Measurements from ENCODE around the gene KPNA3.

Gene KPNA3

GRCh38 chr13:49681842-49682435, 110.5 kb downstream of the KPNA3 start:
- H3K9me3 Mint-ChIP-seq: no peaks in the 10 kb centered on the region
- peaks cover 28% of the 10 kb centered on the region for H3K4me1 Mint-ChIP-seq
- H3K27ac Mint-ChIP-seq: no peak overlapping the region
- H3K36me3 Mint-ChIP-seq: peaks cover 5% of the 10 kb centered on the region
- H3K4me3 Mint-ChIP-seq: no peak overlapping the region
- H3K27me3 Mint-ChIP-seq: no peaks in the 10 kb centered on the region

- no peaks in the 10 kb centered on the region for H3K27me3 Mint-ChIP-seq
- no peak overlapping the region for H3K4me3 Mint-ChIP-seq
- peaks cover 6% of the 10 kb centered on the region for H3K36me3 Mint-ChIP-seq
- peaks cover 14% of the 10 kb centered on the region for H3K4me1 Mint-ChIP-seq
- no peaks in the 10 kb centered on the region for H3K9me3 Mint-ChIP-seq
- no peak overlapping the region for H3K27ac Mint-ChIP-seq
Measured at GRCh38 chr13:49679246-49679645, 113.2 kb downstream of the KPNA3 start.

DNA sequence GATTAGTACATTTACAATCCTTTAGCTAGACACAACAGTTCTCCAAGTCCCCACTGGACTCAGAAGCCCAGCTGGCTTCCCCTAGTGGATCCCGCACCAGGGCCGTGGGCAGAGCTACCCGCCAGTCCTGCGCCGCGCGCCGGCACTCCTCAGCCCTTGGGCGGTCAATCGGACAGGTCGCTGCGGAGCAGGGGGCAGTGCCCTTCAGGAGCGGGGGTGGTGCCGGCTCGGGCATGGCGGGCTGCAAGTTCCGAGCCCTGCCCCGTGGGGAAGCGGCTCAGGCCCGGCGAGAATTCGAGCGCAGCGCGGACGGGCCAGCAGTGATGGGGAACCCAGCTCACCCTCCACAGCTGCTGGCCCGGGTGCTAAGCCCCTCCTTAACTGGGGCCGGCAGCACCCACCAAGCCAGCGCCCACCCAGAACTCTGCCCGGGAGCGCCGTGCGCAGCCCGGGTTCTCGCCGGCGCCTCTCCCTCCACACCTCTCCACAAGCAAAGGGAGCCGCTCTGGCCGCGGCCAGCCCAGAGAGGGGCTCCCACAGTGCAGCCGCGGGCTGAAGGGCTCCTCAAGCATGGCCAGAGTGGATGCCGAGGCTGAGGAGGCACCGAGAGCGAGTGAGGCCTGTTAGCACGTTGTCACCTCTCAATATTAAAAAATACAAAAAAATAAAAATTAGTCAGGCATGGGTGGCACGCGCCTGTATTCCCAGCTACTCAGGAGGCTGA, 114.1 kb downstream of the KPNA3 start:
- Mint-ChIP-seq H3K36me3 (peaks cover 6% of the 10 kb centered on the region), H3K9me3 (no peaks in the 10 kb centered on the region), H3K27me3 (no peaks in the 10 kb centered on the region), H3K4me1 (peaks cover 8% of the 10 kb centered on the region), H3K27ac (no peak overlapping the region), H3K4me3 (no peak overlapping the region)

DNA sequence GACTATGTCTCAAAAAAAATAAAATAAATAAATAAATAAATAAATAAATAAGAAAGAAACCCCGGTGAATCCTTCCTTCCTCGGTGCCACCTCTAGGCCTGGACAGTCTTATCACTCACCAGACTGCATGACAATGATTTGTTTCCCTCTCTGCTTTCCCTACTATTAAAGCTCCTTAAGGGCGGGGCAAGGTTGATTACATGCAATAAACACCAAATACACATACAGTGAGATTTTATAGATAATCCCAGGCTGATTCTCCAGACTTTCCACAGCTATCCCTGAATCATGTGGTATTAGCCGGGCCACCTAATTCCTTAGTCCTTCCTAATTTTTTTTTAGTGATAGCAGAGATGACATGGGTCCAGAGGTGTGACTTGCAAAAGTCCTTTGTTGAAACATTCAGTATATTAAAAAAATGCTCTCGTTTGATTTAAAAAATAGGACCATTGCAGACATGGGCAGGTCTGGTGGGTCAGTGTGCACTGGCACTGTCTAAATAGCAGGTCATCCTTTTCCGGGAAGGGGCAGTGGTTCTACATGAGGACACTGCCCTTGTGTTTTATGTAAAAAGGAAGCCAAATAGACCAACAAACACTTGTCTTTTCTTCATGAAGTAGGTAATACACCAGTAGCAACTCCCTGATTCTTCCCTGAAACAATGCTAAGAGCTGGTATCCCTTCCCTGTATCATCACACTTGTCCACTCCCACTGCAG, 115.7 kb downstream of the KPNA3 start:
- H3K9me3 Mint-ChIP-seq: no peaks in the 10 kb centered on the region
- peaks cover 8% of the 10 kb centered on the region for H3K4me1 Mint-ChIP-seq
- H3K36me3 Mint-ChIP-seq: peaks cover 6% of the 10 kb centered on the region
- H3K4me3 Mint-ChIP-seq: no peak overlapping the region
- H3K27ac Mint-ChIP-seq: no peak overlapping the region
- H3K27me3 Mint-ChIP-seq: no peaks in the 10 kb centered on the region

DNA sequence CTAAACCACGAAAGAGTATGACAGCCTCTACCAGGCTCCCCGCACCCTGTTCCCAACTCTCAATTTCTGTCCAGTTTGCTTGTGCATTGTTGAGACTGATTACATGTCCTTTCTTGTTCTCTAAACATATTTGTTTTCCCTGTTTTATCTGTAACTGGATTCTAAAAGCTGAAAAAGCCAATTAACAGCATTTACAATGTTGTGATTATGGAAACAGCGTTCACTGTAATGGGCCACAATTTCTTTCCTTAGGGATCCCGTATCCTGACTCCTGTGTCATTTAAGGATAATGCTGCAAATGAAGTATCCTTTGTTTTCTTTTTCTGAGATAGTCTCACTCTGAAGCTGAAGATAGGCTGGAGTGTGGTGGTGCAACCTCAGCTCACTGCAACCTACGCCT, 121.7 kb downstream of the KPNA3 start:
- no peaks in the 10 kb centered on the region for H3K27me3 Mint-ChIP-seq
- no peaks in the 10 kb centered on the region for H3K9me3 Mint-ChIP-seq
- no peak overlapping the region for H3K4me3 Mint-ChIP-seq
- H3K27ac Mint-ChIP-seq: no peak overlapping the region
- peaks cover 6% of the 10 kb centered on the region for H3K36me3 Mint-ChIP-seq
- H3K4me1 Mint-ChIP-seq: no peaks in the 10 kb centered on the region

DNA sequence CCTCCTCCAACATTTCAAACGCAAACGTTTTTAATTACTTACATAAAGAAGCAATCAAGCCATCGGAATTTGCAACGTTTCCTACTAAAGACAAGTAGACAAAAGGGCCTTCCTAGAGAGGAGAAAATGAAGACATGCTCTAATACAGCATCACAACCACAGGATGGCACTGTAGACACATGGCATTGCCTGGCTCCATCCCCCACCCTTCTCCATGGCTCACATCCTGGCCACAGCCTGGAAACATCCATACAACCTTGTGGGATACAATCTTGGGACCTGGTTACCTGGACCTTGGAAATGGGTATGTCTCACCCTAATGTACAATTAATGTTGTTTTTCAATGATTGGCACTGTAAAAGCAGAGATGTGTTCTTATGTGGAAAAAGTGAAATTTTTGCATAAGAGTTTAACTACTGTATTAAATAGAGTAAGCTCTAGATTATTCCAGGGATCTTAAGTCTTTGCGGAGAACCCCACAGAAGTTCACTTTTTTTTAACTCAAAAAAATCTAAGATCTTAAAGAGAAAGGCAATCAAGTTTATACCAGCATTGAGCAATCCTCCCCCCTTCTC, 122.7 kb downstream of the KPNA3 start:
- Mint-ChIP-seq H3K9me3 (no peaks in the 10 kb centered on the region), H3K36me3 (peaks cover 7% of the 10 kb centered on the region), H3K27me3 (no peaks in the 10 kb centered on the region), H3K4me1 (no peaks in the 10 kb centered on the region), H3K4me3 (no peak overlapping the region), H3K27ac (no peak overlapping the region)

- Mint-ChIP-seq H3K9me3 (no peaks in the 10 kb centered on the region), H3K36me3 (peaks cover 7% of the 10 kb centered on the region)
Measured at GRCh38 chr13:49667773-49668172, 124.7 kb downstream of the KPNA3 start.

DNA sequence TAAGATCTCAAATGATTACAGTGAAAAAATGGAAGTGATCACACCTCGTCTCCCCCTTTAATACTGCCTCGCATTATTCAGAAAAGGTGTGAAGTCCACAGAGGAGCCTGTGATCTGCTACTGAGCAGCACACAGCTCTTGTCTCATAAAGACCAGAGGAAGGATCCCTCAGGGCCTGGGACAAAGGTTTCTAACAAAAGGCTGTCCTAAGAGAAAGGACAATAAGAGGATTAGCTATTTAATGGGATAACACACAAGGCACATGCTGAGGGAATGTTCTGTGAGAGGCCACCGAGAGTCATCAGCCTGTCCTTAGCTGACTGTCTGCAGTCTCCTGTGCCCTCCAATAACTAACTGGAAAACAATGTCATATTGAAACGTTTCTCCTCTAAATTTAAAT, 127.9 kb downstream of the KPNA3 start:
- Mint-ChIP-seq H3K4me1 (no peaks in the 10 kb centered on the region), H3K36me3 (peaks cover 9% of the 10 kb centered on the region), H3K27me3 (no peaks in the 10 kb centered on the region), H3K27ac (no peak overlapping the region), H3K4me3 (no peak overlapping the region), H3K9me3 (no peaks in the 10 kb centered on the region)

More at GRCh38 chr13:49667773-49668172, 124.7 kb downstream of the KPNA3 start:
- H3K27ac Mint-ChIP-seq: no peak overlapping the region
- no peaks in the 10 kb centered on the region for H3K4me1 Mint-ChIP-seq
- H3K4me3 Mint-ChIP-seq: no peak overlapping the region
- H3K27me3 Mint-ChIP-seq: no peaks in the 10 kb centered on the region

DNA sequence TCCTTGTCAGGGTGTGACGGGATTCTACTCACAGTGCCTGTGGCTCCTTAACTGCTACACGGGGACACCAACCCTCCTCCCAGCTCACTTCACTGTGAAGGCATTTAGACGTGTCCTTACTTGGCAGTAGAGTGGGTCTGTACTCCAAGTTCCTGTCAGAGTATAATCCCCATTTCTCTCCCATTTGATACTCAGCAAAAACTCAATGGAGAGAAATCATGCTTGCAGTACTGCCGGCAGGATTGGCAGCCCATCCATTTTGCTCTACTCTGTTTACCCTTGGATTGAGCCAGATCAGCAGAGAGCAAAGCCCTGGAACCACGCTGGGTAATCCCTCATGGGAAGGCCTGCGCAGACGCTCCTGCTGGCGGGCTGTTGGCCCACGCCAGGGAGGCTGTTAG, 135.2 kb downstream of the KPNA3 start:
- Mint-ChIP-seq H3K9me3 (no peaks in the 10 kb centered on the region), H3K4me3 (no peak overlapping the region), H3K36me3 (peaks cover 4% of the 10 kb centered on the region), H3K4me1 (no peaks in the 10 kb centered on the region), H3K27ac (no peak overlapping the region), H3K27me3 (no peaks in the 10 kb centered on the region)

DNA sequence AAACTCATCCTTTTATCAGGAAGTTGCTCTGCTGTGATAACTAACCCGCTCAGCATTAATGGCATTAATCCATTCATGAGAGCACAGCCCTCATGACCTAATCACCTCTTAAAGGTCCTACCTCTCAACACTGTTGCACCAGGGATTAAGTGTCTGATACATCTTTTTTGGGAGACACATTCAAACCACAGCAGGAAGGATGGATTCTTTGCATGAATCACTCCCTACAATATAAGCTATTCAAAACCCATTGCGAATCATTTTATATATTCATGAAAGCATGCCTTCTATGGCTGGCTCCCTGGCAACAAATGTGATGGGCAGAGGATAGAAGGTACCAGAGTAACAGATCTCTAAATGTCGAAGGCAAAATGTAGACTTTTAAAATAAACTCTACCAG, 136.6 kb downstream of the KPNA3 start:
- no peak overlapping the region for H3K27ac Mint-ChIP-seq
- H3K27me3 Mint-ChIP-seq: no peaks in the 10 kb centered on the region
- no peaks in the 10 kb centered on the region for H3K4me1 Mint-ChIP-seq

GRCh38 chr13:49654011-49654410, 138.5 kb downstream of the KPNA3 start:
- H3K27me3 Mint-ChIP-seq: no peaks in the 10 kb centered on the region
- no peaks in the 10 kb centered on the region for H3K9me3 Mint-ChIP-seq
- no peak overlapping the region for H3K27ac Mint-ChIP-seq
- H3K36me3 Mint-ChIP-seq: peaks cover 2% of the 10 kb centered on the region
- no peak overlapping the region for H3K4me3 Mint-ChIP-seq
- no peaks in the 10 kb centered on the region for H3K4me1 Mint-ChIP-seq

More for the DNA sequence above, 136.6 kb downstream of the KPNA3 start:
- Mint-ChIP-seq H3K36me3 (peaks cover 4% of the 10 kb centered on the region), H3K9me3 (no peaks in the 10 kb centered on the region), H3K4me3 (no peak overlapping the region)

GRCh38 chr13:49653478-49653877, 139.0 kb downstream of the KPNA3 start:
- Mint-ChIP-seq H3K4me3 (no peak overlapping the region), H3K9me3 (no peaks in the 10 kb centered on the region)

DNA sequence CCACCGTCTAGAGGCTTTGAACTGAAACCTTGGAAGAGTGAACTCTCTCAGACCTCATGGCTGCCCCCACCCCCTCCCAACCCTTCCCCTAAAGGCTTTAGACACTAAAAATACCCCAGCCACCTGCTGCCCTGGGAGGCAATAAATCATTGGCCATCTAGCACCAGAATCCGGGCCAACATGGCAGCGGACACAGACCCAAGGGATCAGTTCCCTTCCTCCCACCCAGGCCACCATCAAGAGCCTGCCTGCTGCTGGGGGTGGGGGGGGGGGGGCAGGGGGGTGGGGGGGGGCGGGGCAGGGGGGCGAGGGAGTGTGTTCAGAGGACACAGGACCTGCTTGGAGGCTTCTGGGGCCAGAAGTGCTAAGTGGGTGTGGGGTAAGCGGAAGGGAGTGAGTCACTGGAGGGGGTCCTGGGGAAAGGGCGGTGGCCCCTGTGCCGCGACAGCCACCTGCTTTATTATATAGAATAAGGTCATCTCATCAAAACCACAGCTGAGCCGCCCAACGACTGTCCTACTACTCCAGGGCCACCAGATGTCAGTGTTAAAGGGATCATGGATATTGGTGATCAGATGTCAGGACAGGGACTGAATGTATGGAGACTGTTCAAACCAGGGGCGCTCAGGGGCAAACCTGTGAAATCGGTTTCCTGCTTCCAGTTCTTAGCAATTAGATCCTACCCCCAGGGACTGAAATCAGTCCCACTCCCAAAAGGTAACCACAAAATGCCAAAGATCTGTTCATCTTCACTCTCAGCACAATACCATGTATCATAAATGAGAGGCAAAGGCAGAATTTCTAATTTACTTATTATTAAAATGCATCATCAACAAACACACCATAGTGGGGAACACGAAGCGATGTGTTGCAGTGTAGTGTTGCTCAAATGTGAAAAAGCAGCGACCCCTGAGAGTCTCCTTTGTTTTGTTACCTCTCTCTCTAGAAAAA, 139.9 kb downstream of the KPNA3 start:
- Mint-ChIP-seq H3K4me3 (no peak overlapping the region), H3K27me3 (no peaks in the 10 kb centered on the region), H3K36me3 (no peaks in the 10 kb centered on the region), H3K4me1 (no peaks in the 10 kb centered on the region), H3K27ac (no peak overlapping the region), H3K9me3 (no peaks in the 10 kb centered on the region)

More at GRCh38 chr13:49653478-49653877, 139.0 kb downstream of the KPNA3 start:
- H3K36me3 Mint-ChIP-seq: peaks cover 2% of the 10 kb centered on the region
- H3K27ac Mint-ChIP-seq: no peak overlapping the region
- no peaks in the 10 kb centered on the region for H3K4me1 Mint-ChIP-seq
- H3K27me3 Mint-ChIP-seq: no peaks in the 10 kb centered on the region

DNA sequence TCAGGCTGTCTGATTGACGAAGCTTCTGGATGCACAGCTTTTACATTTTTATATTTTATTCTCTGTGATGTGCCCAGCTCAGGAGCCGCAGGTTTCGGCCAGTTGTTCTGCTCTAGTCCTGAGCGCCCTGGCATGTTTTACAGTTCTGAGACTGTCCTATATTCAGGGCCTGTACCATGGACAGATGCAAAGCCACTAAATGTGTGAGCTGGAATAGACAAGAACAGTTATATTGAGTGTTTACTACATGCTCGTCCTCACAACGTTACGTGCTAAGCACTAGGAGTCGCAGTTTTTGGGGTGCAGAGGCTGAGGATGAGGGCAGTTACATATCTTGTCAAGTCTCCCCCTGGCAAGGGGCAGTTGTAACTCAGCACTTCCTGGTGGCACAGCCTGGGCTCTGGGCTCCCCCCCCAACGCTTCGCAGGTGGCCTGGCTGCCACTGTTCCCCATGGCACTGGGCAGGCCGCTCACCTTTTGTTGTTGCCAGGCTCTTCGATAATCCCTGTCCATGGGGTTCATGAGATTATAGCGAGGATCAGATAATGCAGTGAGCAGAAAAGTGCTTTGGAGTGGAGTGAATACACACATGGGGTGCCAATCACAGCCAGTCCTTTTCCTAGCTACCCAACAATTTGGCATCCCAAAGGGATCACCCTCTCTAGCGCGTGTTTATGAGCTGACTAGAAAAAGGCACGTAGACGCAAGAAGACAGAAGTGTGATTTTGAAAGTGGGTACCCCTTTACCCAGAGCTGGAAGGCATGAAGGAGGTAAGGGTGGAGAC, 140.7 kb downstream of the KPNA3 start:
- H3K27me3 Mint-ChIP-seq: no peaks in the 10 kb centered on the region
- H3K4me3 Mint-ChIP-seq: no peak overlapping the region

More for the DNA sequence above, 140.7 kb downstream of the KPNA3 start:
- H3K36me3 Mint-ChIP-seq: no peaks in the 10 kb centered on the region
- no peaks in the 10 kb centered on the region for H3K4me1 Mint-ChIP-seq
- H3K9me3 Mint-ChIP-seq: no peaks in the 10 kb centered on the region
- H3K27ac Mint-ChIP-seq: no peak overlapping the region

Data from activated naive CD4-positive, alpha-beta T cell treated with anti-CD3 and anti-CD28 coated beads, Interleukin-2, amount 50 U/mL, for 24 hours (primary cell).